ENCODE results near the gene MSL2.
"Not testable (repeated sequence)": the region's sequence is repeated elsewhere in the genome, so short reads cannot be mapped to it uniquely, and the experiment has no call there.

Gene MSL2

GRCh38 chr3:136142592-136142991 lies 53.5 kb downstream of the MSL2 start:
- DNase-seq = no peak

- no peak for DNase-seq
These were observed 54.2 kb downstream of the MSL2 start for GRCh38 chr3:136141891-136142290.

GRCh38 chr3:136141291-136141785 lies 54.8 kb downstream of the MSL2 start:
- DNase-seq = no peak

- no peak for DNase-seq
These were observed 59.7 kb downstream of the MSL2 start for GRCh38 chr3:136136454-136136853.

- no peak for DNase-seq
These were observed 60.9 kb downstream of the MSL2 start for GRCh38 chr3:136135039-136135802.

GRCh38 chr3:136134091-136134490 lies 62.0 kb downstream of the MSL2 start:
- no peak for DNase-seq

- DNase-seq = not testable (repeated sequence)
These were observed 64.5 kb downstream of the MSL2 start for GRCh38 chr3:136131647-136132046.

GRCh38 chr3:136122006-136122405 lies 74.1 kb downstream of the MSL2 start:
- DNase-seq = no peak

GRCh38 chr3:136120373-136121348 lies 75.5 kb downstream of the MSL2 start:
- no peak for DNase-seq

- not testable (repeated sequence) for DNase-seq
These were observed 76.4 kb downstream of the MSL2 start for GRCh38 chr3:136119783-136120182.

GRCh38 chr3:136119332-136119731 lies 76.8 kb downstream of the MSL2 start:
- DNase-seq = not testable (repeated sequence)

GRCh38 chr3:136114421-136114820 lies 81.7 kb downstream of the MSL2 start:
- no peak for DNase-seq

GRCh38 chr3:136110481-136110880 lies 85.7 kb downstream of the MSL2 start:
- no peak for DNase-seq

- no peak for DNase-seq
These were observed 86.6 kb downstream of the MSL2 start for GRCh38 chr3:136109499-136109898.

GRCh38 chr3:136106101-136106500 lies 90.0 kb downstream of the MSL2 start:
- DNase-seq = no peak

- DNase-seq = no peak
These were observed 91.1 kb downstream of the MSL2 start for GRCh38 chr3:136105044-136105443.
